SU-DHL-6 (cell line): ENCODE data around the gene ACP6.

Source experiments
- EZH2phosphoT487 ChIP-seq: fragments of 200-600 bp; sonication (generic), shearing (Covaris generic); conservative IDR thresholded peaks from 2 replicates; pipeline ENCODE4 v1.6.1; 2018; ENCODE audit warnings: mild to moderate bottlenecking, antibody characterized with exemption, low read length, moderate library complexity, mixed read lengths
- TF ChIP-seq, protein P1 (sequence below): fragments of 200-600 bp; sonication (generic); IDR thresholded peaks from one replicate; pipeline ENCODE4 v1.5.1; 2017; ENCODE audit warnings: antibody characterized with exemption, mild to moderate bottlenecking, low read length, moderate library complexity; ENCODE audit not compliant: insufficient read depth, poor library complexity, severe bottlenecking

DNA sequence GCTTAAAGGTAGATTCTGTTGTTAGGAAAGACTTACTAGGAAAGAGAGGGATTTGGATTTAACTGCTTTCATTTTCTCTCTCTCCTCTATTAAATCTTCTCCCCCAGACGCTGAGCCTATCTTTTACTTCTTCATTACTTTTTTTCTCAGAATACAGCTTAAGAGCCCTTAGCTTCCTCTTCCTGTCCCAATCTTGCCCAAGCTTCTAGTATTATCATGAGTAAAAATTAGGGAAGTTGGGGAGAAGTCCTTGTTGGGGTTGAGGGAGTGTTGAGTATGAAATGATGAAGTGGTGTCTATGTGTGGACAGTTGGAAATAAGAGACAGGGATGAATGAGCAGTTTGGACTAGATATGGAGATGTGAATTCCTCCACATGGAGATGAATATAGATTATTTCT is 35.0 kb downstream of the ACP6 start:
- TF ChIP-seq, protein P1, sequence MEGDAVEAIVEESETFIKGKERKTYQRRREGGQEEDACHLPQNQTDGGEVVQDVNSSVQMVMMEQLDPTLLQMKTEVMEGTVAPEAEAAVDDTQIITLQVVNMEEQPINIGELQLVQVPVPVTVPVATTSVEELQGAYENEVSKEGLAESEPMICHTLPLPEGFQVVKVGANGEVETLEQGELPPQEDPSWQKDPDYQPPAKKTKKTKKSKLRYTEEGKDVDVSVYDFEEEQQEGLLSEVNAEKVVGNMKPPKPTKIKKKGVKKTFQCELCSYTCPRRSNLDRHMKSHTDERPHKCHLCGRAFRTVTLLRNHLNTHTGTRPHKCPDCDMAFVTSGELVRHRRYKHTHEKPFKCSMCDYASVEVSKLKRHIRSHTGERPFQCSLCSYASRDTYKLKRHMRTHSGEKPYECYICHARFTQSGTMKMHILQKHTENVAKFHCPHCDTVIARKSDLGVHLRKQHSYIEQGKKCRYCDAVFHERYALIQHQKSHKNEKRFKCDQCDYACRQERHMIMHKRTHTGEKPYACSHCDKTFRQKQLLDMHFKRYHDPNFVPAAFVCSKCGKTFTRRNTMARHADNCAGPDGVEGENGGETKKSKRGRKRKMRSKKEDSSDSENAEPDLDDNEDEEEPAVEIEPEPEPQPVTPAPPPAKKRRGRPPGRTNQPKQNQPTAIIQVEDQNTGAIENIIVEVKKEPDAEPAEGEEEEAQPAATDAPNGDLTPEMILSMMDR = no peak
- no peak for TF ChIP-seq EZH2phosphoT487
